Stimulated activated naive CD8-positive, alpha-beta T cell treated with anti-CD3 and anti-CD28 coated beads, Interleukin-15, amount 100 ng/mL, for 72 hours (primary cell): ENCODE data around the gene SFSWAP.

Experiments
- ATAC-seq: fragments of 150-1000 bp; cut with Tn5 transposase; 2 replicates; pipeline ENCODE4 v1.10.0; 2021; ENCODE audit warnings: mild to moderate bottlenecking, moderate library complexity
- DNase-seq, 2 donors: peaks; one replicate each; pipeline ENCODE4 v3.0.0; 2021 to 2022
- H3K27ac Mint-ChIP-seq, 2 donors: one replicate each; pipeline ENCODE4 v1.8.0; 2022; ENCODE audit warnings: mild to moderate bottlenecking in 2 of 2, mixed read lengths in 2 of 2, moderate library complexity in 2 of 2
- H3K27me3 Mint-ChIP-seq: one replicate; pipeline ENCODE4 v1.8.0; 2022; ENCODE audit warnings: mixed read lengths
- H3K4me1 Mint-ChIP-seq: one replicate; pipeline ENCODE4 v1.8.0; 2022; ENCODE audit warnings: mild to moderate bottlenecking, mixed read lengths
- H3K4me3 Mint-ChIP-seq, 2 donors: one replicate each; pipeline ENCODE4 v1.8.0; 2022; ENCODE audit warnings: mild to moderate bottlenecking in 2 of 2, mixed read lengths in 2 of 2, moderate library complexity in 1 of 2
- H3K9me3 Mint-ChIP-seq, 2 donors: one replicate each; pipeline ENCODE4 v1.8.0; 2022; ENCODE audit warnings: mixed read lengths in 2 of 2

Gene SFSWAP

GRCh38 chr12:131687346-131688125 is 23.4 kb upstream of the SFSWAP start:
- DNase-seq (no peak), ATAC-seq (no peak)
- H3K27ac Mint-ChIP-seq = no peak overlapping the region
- H3K4me3 Mint-ChIP-seq = no peak overlapping the region
- H3K4me1 Mint-ChIP-seq = peaks cover 9% of the 10 kb centered on the region
- peaks cover 17 to 19% of the 10 kb centered on the region in 2 donors for H3K9me3 Mint-ChIP-seq
- peaks cover 7% of the 10 kb centered on the region for H3K27me3 Mint-ChIP-seq

- Mint-ChIP-seq H3K4me3 (no peak overlapping the region), H3K27me3 (peaks cover 9% of the 10 kb centered on the region), H3K4me1 (peaks cover 1% of the 10 kb centered on the region), H3K27ac (no peak overlapping the region), H3K9me3 (peaks cover 12% of the 10 kb centered on the region in 2 donors)
- ATAC-seq (no peak), DNase-seq (no peak)
These were observed 22.6 kb upstream of the SFSWAP start for GRCh38 chr12:131688131-131688844.

- Mint-ChIP-seq H3K4me1 (no peaks in the 10 kb centered on the region), H3K27me3 (peaks cover 13% of the 10 kb centered on the region), H3K27ac (no peak overlapping the region), H3K9me3 (peaks cover 11 to 12% of the 10 kb centered on the region in 2 donors), H3K4me3 (no peak overlapping the region)
- DNase-seq (no peak), ATAC-seq (no peak)
These were observed 22.1 kb upstream of the SFSWAP start for GRCh38 chr12:131688845-131689154.

GRCh38 chr12:131690320-131690719 is 20.6 kb upstream of the SFSWAP start:
- peaks cover 11 to 12% of the 10 kb centered on the region in 2 donors for H3K9me3 Mint-ChIP-seq
- H3K4me3 Mint-ChIP-seq = no peak overlapping the region
- H3K27me3 Mint-ChIP-seq = peaks cover 13% of the 10 kb centered on the region
- H3K4me1 Mint-ChIP-seq = no peaks in the 10 kb centered on the region
- H3K27ac Mint-ChIP-seq = no peak overlapping the region
- ATAC-seq (no peak), DNase-seq (no peak)

- Mint-ChIP-seq H3K27ac (no peak overlapping the region), H3K4me1 (no peaks in the 10 kb centered on the region), H3K4me3 (no peak overlapping the region), H3K9me3 (peaks cover 11 to 12% of the 10 kb centered on the region in 2 donors), H3K27me3 (peaks cover 13% of the 10 kb centered on the region)
- DNase-seq (no peak), ATAC-seq (no peak)
These were observed 18.5 kb upstream of the SFSWAP start for GRCh38 chr12:131692431-131692830.

- DNase-seq (no peak), ATAC-seq (no peak)
- Mint-ChIP-seq H3K4me3 (no peak overlapping the region), H3K27me3 (peaks cover 6% of the 10 kb centered on the region), H3K4me1 (no peaks in the 10 kb centered on the region), H3K27ac (no peak overlapping the region), H3K9me3 (peaks cover 6 to 9% of the 10 kb centered on the region in 2 donors)
These were observed 17.7 kb upstream of the SFSWAP start for GRCh38 chr12:131693149-131693548.

GRCh38 chr12:131694116-131694838 is 16.6 kb upstream of the SFSWAP start:
- no peak overlapping the region for H3K27ac Mint-ChIP-seq
- no peak for DNase-seq
- ATAC-seq = no peak
- H3K27me3 Mint-ChIP-seq = peaks cover 6% of the 10 kb centered on the region
- no peak overlapping the region for H3K4me3 Mint-ChIP-seq
- H3K9me3 Mint-ChIP-seq = no peaks in the 10 kb centered on the region
- no peaks in the 10 kb centered on the region for H3K4me1 Mint-ChIP-seq

GRCh38 chr12:131695968-131696367 is 14.9 kb upstream of the SFSWAP start:
- ATAC-seq (no peak), DNase-seq (no peak)
- H3K9me3 Mint-ChIP-seq = no peaks in the 10 kb centered on the region
- no peaks in the 10 kb centered on the region for H3K4me1 Mint-ChIP-seq
- H3K27ac Mint-ChIP-seq = no peak overlapping the region
- H3K4me3 Mint-ChIP-seq = no peak overlapping the region
- H3K27me3 Mint-ChIP-seq = peaks cover 13% of the 10 kb centered on the region

- Mint-ChIP-seq H3K27me3 (peaks cover 11% of the 10 kb centered on the region), H3K27ac (peak overlapping the region in 1 of 2 donors; percentile 19), H3K9me3 (peaks cover 0 to 2% of the 10 kb centered on the region in 2 donors), H3K4me3 (no peak overlapping the region), H3K4me1 (no peaks in the 10 kb centered on the region)
- ATAC-seq (no peak), DNase-seq (no peak)
These were observed 12.6 kb upstream of the SFSWAP start for GRCh38 chr12:131698286-131698685.

- no peak overlapping the region for H3K4me3 Mint-ChIP-seq
- H3K27me3 Mint-ChIP-seq = peaks cover 7% of the 10 kb centered on the region
- no peak overlapping the region for H3K27ac Mint-ChIP-seq
- ATAC-seq (no peak), DNase-seq (no peak)
- H3K9me3 Mint-ChIP-seq = peaks cover 0 to 11% of the 10 kb centered on the region in 2 donors
- no peaks in the 10 kb centered on the region for H3K4me1 Mint-ChIP-seq
These were observed 11.5 kb upstream of the SFSWAP start for GRCh38 chr12:131699434-131699833.

GRCh38 chr12:131700271-131700670 is 10.6 kb upstream of the SFSWAP start:
- no peak for ATAC-seq
- Mint-ChIP-seq H3K9me3 (peaks cover 0 to 20% of the 10 kb centered on the region in 2 donors), H3K27ac (no peak overlapping the region), H3K4me3 (no peak overlapping the region), H3K27me3 (peaks cover 7% of the 10 kb centered on the region), H3K4me1 (no peaks in the 10 kb centered on the region)
- no peak for DNase-seq

- peak; percentile 40 for ATAC-seq
- Mint-ChIP-seq H3K4me1 (no peaks in the 10 kb centered on the region), H3K27me3 (peaks cover 7% of the 10 kb centered on the region), H3K9me3 (peaks cover 0 to 23% of the 10 kb centered on the region in 2 donors), H3K4me3 (no peak overlapping the region), H3K27ac (no peak overlapping the region)
- DNase-seq = no peak
These were observed 9.0 kb upstream of the SFSWAP start for GRCh38 chr12:131701705-131702572.

GRCh38 chr12:131702573-131702877 is 8.4 kb upstream of the SFSWAP start:
- ATAC-seq (no peak), DNase-seq (no peak)
- Mint-ChIP-seq H3K27ac (no peak overlapping the region), H3K27me3 (peaks cover 7% of the 10 kb centered on the region), H3K4me3 (no peak overlapping the region), H3K9me3 (peaks cover 0 to 23% of the 10 kb centered on the region in 2 donors), H3K4me1 (no peaks in the 10 kb centered on the region)

GRCh38 chr12:131703161-131703560 is 7.7 kb upstream of the SFSWAP start:
- H3K4me1 Mint-ChIP-seq = no peaks in the 10 kb centered on the region
- DNase-seq = no peak
- peaks cover 0 to 23% of the 10 kb centered on the region in 2 donors for H3K9me3 Mint-ChIP-seq
- ATAC-seq = no peak
- H3K27me3 Mint-ChIP-seq = peaks cover 7% of the 10 kb centered on the region
- H3K4me3 Mint-ChIP-seq = no peak overlapping the region
- no peak overlapping the region for H3K27ac Mint-ChIP-seq

- no peak for ATAC-seq
- Mint-ChIP-seq H3K9me3 (peaks cover 8 to 32% of the 10 kb centered on the region in 2 donors), H3K27ac (no peak overlapping the region), H3K4me3 (no peak overlapping the region), H3K4me1 (peaks cover 3% of the 10 kb centered on the region), H3K27me3 (peaks cover 7% of the 10 kb centered on the region)
- DNase-seq = no peak
These were observed 6.4 kb upstream of the SFSWAP start for GRCh38 chr12:131704509-131704908.
